Fibroblast of lung (primary cell): ENCODE results near the gene BBX.
"Not testable (repeated sequence)": the region's sequence is repeated elsewhere in the genome, so short reads cannot be mapped to it uniquely, and the experiment has no call there.

ENCODE experiments used
- EZH2 ChIP-seq: IDR thresholded peaks from 2 replicates; pipeline ENCODE4 v1.5.1; 2012; ENCODE audit warnings: low read length, control low read depth, mild to moderate bottlenecking; ENCODE audit errors: missing control alignments
- TF ChIP-seq, protein P1 (sequence below), 2 donors: IDR thresholded peaks in 1 of 2; conservative IDR thresholded peaks in 1 of 2; 1 replicate in 1 of 2; 2 replicates in 1 of 2; pipeline ENCODE4 v1.5.1; 2011 to 2012; ENCODE audit warnings: low read length in 2 of 2, control low read depth in 1 of 2, inconsistent platforms in 1 of 2, low read depth in 1 of 2, mild to moderate bottlenecking in 1 of 2

DNA sequence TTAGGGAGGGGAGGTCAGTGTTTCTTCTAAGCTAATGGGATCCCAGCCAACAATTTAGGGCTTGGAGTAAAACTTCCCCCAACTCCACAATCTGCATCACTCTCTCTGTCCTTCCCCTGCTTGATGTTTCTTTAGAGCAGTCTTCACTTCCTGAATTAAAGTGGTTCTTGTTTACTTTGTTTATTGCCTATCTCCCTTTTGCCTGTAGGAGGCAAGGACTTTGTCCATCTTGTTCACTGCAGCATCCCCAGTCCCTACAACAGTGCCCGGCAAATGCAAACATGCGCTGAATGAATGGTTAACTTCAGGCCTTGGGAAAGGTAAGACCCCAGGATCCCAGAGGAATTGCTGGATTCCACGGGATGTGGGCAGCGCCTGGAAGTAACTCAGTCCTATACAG is 312.2 kb downstream of the BBX start:
- TF ChIP-seq, protein P1, sequence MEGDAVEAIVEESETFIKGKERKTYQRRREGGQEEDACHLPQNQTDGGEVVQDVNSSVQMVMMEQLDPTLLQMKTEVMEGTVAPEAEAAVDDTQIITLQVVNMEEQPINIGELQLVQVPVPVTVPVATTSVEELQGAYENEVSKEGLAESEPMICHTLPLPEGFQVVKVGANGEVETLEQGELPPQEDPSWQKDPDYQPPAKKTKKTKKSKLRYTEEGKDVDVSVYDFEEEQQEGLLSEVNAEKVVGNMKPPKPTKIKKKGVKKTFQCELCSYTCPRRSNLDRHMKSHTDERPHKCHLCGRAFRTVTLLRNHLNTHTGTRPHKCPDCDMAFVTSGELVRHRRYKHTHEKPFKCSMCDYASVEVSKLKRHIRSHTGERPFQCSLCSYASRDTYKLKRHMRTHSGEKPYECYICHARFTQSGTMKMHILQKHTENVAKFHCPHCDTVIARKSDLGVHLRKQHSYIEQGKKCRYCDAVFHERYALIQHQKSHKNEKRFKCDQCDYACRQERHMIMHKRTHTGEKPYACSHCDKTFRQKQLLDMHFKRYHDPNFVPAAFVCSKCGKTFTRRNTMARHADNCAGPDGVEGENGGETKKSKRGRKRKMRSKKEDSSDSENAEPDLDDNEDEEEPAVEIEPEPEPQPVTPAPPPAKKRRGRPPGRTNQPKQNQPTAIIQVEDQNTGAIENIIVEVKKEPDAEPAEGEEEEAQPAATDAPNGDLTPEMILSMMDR (conservative IDR thresholded peaks at IDR 0.05 in 1 of 2, IDR thresholded peaks at IDR 0.05 in 1 of 2; ENCODE audit: low read depth in 1 of 2, low read length in 2 of 2) = not testable (repeated sequence)
- not testable (repeated sequence) for TF ChIP-seq EZH2
